ENCODE data around the gene SLC35B4. TPM values are rescaled to one million over a fixed set of nuclear protein-coding genes. Genes with fewer than 3 reads are reported as not detected.

Gene SLC35B4
- polyA plus RNA-seq, 1 experiment, result 25.1 TPM

- Histone ChIP-seq H3K36me3 (ENCODE audit: control insufficient read depth, insufficient read depth, low read length) (no peaks in the 10 kb centered on the region), H3K4me3 (ENCODE audit: low read depth, low read length) (no peak overlapping the region), H3K27me3 (ENCODE audit: control insufficient read depth, insufficient read depth, low read length) (no peaks in the 10 kb centered on the region)
- POLR2A ChIA-PET, result no interaction called here
- TF ChIP-seq CTCF (IDR thresholded peaks at IDR 0.05; ENCODE audit: insufficient read depth, low read depth, low read length), result no peak
- DNase-seq (ENCODE audit: low read depth), result no peak
- CTCF ChIA-PET, result no interaction called here
These were observed 8.2 kb downstream of the SLC35B4 start for GRCh38 chr7:134308548-134308947.

- no peak for TF ChIP-seq CTCF (IDR thresholded peaks at IDR 0.05; ENCODE audit: insufficient read depth, low read depth, low read length)
- H3K36me3 ChIP-seq (ENCODE audit: control insufficient read depth, insufficient read depth, low read length), result no peaks in the 10 kb centered on the region
- no peak for DNase-seq (ENCODE audit: low read depth)
- H3K4me3 ChIP-seq (ENCODE audit: low read depth, low read length), result no peak overlapping the region
- CTCF ChIA-PET, result no interaction called here
- POLR2A ChIA-PET, result no interaction called here
- H3K27me3 ChIP-seq (ENCODE audit: control insufficient read depth, insufficient read depth, low read length), result no peaks in the 10 kb centered on the region
These were observed 9.4 kb downstream of the SLC35B4 start for GRCh38 chr7:134307320-134307719.

GRCh38 chr7:134302120-134302519 is 14.6 kb downstream of the SLC35B4 start:
- Histone ChIP-seq H3K27me3 (ENCODE audit: control insufficient read depth, insufficient read depth, low read length) (no peaks in the 10 kb centered on the region), H3K4me3 (ENCODE audit: low read depth, low read length) (no peak overlapping the region), H3K36me3 (ENCODE audit: control insufficient read depth, insufficient read depth, low read length) (no peaks in the 10 kb centered on the region; the same call in 1 of the 2 replicates)
- no peak for TF ChIP-seq CTCF (IDR thresholded peaks at IDR 0.05; ENCODE audit: insufficient read depth, low read depth, low read length)
- ChIA-PET POLR2A (no interaction called here), CTCF (no interaction called here)
- DNase-seq (ENCODE audit: low read depth), result no peak

GRCh38 chr7:134301592-134301991 is 15.1 kb downstream of the SLC35B4 start:
- Histone ChIP-seq H3K27me3 (ENCODE audit: control insufficient read depth, insufficient read depth, low read length) (no peaks in the 10 kb centered on the region), H3K4me3 (ENCODE audit: low read depth, low read length) (no peak overlapping the region), H3K36me3 (ENCODE audit: control insufficient read depth, insufficient read depth, low read length) (no peaks in the 10 kb centered on the region; the same call in 1 of the 2 replicates)
- no peak for TF ChIP-seq CTCF (IDR thresholded peaks at IDR 0.05; ENCODE audit: insufficient read depth, low read depth, low read length)
- ChIA-PET CTCF (interaction anchor here (0.6 to 0.9 kb wide), 2 partner anchors 10 to 141 kb away, joined by 3 read pairs; no protein-coding TSS in a partner anchor), POLR2A (no interaction called here)
- DNase-seq (ENCODE audit: low read depth), result no peak

- Histone ChIP-seq H3K27me3 (ENCODE audit: control insufficient read depth, insufficient read depth, low read length) (no peaks in the 10 kb centered on the region), H3K4me3 (ENCODE audit: low read depth, low read length) (no peak overlapping the region), H3K36me3 (ENCODE audit: control insufficient read depth, insufficient read depth, low read length) (peaks cover 2% of the 10 kb centered on the region; the same call in 1 of the 2 replicates)
- DNase-seq (ENCODE audit: low read depth), result no peak
- CTCF ChIA-PET, result interaction anchor here (0.6 to 0.9 kb wide), 2 partner anchors 9 to 140 kb away, joined by 3 read pairs; no protein-coding TSS in a partner anchor
- POLR2A ChIA-PET, result no interaction called here
- TF ChIP-seq CTCF (IDR thresholded peaks at IDR 0.05; ENCODE audit: insufficient read depth, low read depth, low read length), result no peak
These were observed 15.7 kb downstream of the SLC35B4 start for GRCh38 chr7:134300988-134301387.
